AG09319 (cell line): ENCODE data around the gene RPH3AL.

Experiments used
- DNase-seq: peaks from one replicate; pipeline ENCODE4 v3.0.0-alpha.2; 2010; ENCODE audit warnings: low read depth; ENCODE audit errors: extremely low read depth
- TF ChIP-seq, protein P1 (sequence below): IDR thresholded peaks from 2 replicates; pipeline ENCODE4 v1.5.1; 2011; ENCODE audit warnings: low read depth, mild to moderate bottlenecking, inconsistent platforms, low read length, moderate library complexity

The RPH3AL gene

DNA sequence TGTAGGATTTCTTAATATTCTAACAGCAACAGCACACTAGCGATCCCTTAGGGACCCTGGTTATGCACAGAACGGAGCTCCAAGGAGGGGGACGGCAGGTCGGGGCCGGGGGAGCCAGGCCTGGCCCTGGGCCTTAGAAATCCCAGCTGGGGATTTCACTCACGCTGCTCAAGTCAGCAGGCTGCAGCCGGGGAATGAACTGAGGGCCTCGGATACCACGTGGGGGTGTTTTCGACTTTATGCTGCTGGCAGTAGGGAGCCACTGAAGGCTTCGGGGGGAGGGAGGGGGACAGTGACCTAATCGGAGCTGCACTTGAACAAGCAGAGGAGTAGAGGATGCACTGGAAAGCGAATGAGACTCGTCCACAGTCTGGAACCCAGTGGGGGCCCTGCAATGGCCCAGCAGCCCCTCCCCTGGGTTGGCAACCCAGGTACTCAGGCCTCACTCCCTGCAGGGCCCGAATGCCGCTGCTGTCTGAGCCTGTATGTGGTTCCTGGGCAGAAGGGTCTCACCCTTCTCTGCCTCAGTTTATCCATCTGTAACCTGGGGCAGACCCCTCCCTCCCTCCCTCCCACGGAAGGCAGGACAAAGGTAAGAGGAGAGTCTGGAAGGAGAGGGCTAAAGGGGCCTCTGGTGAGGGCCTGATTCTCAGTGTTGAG is 53.7 kb downstream of the RPH3AL start:
- TF ChIP-seq, protein P1, sequence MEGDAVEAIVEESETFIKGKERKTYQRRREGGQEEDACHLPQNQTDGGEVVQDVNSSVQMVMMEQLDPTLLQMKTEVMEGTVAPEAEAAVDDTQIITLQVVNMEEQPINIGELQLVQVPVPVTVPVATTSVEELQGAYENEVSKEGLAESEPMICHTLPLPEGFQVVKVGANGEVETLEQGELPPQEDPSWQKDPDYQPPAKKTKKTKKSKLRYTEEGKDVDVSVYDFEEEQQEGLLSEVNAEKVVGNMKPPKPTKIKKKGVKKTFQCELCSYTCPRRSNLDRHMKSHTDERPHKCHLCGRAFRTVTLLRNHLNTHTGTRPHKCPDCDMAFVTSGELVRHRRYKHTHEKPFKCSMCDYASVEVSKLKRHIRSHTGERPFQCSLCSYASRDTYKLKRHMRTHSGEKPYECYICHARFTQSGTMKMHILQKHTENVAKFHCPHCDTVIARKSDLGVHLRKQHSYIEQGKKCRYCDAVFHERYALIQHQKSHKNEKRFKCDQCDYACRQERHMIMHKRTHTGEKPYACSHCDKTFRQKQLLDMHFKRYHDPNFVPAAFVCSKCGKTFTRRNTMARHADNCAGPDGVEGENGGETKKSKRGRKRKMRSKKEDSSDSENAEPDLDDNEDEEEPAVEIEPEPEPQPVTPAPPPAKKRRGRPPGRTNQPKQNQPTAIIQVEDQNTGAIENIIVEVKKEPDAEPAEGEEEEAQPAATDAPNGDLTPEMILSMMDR: no peak
- no peak for DNase-seq

GRCh38 chr17:297758-298157 is 54.8 kb downstream of the RPH3AL start:
- TF ChIP-seq, protein P1: no peak
- DNase-seq: no peak

GRCh38 chr17:296906-297690 is 55.5 kb downstream of the RPH3AL start:
- DNase-seq: no peak
- TF ChIP-seq, protein P1: no peak

- TF ChIP-seq, protein P1: no peak
- DNase-seq: no peak
Observed at GRCh38 chr17:296379-296778, 56.2 kb downstream of the RPH3AL start.

DNA sequence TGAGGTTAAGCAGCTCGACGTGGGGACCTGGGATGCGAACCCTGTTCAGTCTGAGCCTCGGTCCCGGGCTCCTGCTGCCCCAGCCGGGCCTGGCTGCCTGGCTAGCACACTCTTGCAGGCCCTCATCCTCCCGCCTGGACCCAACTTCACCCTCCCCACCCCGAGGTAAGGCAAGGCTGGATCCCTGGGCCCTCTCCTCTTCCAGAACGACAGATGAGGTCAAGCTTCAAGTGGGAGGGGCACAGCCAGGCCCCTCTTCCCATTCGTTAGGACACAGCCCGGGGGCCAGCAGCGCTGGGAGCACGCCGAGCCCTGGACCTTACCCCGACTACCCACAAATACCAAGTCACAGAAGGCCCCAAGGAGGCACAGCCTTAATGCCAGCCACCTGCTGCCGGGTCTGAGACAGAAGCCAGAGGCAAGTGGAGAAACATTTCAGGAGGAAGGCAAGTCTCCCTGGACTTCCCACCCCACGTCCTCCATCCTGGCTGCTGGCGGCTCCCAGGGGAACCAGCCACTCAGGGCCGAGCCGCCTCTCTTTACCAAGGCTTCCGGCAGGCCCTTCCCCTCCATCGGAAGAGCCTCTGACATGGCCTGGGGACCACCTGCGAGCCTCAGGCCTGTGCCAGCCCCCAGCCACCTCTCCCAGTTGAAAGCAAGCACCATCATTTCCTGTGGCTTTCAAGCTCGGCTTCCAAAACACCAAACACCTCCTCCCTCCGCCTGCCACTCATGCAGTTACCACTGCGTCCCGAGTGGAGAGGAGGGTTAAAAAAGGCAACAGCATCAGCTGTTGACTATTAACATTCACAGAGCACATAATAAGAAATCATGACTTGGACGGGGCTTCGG is 59.9 kb downstream of the RPH3AL start:
- TF ChIP-seq, protein P1: no peak
- no peak for DNase-seq

- TF ChIP-seq, protein P1: no peak
- DNase-seq: no peak
Observed at GRCh38 chr17:292016-292415, 60.6 kb downstream of the RPH3AL start.

GRCh38 chr17:291587-291986 is 61.0 kb downstream of the RPH3AL start:
- no peak for DNase-seq
- TF ChIP-seq, protein P1: no peak
